ENCODE measurements around the gene KLHL7. TPM values are rescaled to one million over a fixed set of nuclear protein-coding genes. Genes with fewer than 3 reads are reported as not detected.

Gene KLHL7
- total RNA-seq, 1 experiment from 2014 or later: 46.3 TPM

DNA sequence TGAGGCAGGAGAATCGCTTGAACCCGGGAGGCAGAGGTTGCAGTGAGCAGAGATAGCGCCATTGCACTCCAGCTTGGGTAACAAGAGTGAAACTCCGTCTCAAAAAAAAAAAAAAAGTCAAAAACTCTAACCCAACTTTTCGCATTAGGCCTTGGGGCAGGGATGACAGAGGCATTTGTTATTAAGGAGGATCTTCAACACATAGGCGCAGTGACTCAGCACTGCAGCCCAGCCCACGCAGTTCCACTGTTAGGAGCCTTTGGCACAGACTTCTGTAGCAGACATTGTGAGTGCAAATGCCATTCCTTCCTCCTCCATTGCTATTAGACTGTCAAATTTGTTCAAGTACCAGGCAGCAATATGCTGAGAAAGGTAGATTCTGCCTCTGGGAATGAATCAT is 43.1 kb upstream of the KLHL7 start:
- Histone ChIP-seq H3K9me3 (ENCODE audit: insufficient read depth, low read depth) (no peaks in the 10 kb centered on the region), H3K4me3 (no peak overlapping the region), H2AFZ (no peak overlapping the region), H3K79me2 (ENCODE audit: low read depth) (no peaks in the 10 kb centered on the region), H3K27me3 (ENCODE audit: insufficient read depth, low read depth) (no peaks in the 10 kb centered on the region), H3K36me3 (ENCODE audit: low read depth) (no peaks in the 10 kb centered on the region), H3K4me1 (replicated peaks; ENCODE audit: insufficient read depth) (no peaks in the 10 kb centered on the region), H3K4me2 (no peak overlapping the region), H3K27ac (no peak overlapping the region), H4K20me1 (ENCODE audit: insufficient read depth) (no peaks in the 10 kb centered on the region), H3K9me2 (ENCODE audit: insufficient read depth) (no peaks in the 10 kb centered on the region), H3F3A (ENCODE audit: insufficient read depth, low read depth) (no peaks in the 10 kb centered on the region)
- ChIA-PET POLR2A (ENCODE audit: unreplicated experiment) (no interaction called here), CTCF (interaction anchor here (0.7 kb wide), 1 partner anchor 33 kb away, joined by 3 read pairs; no protein-coding TSS in a partner anchor)
- no TSS peak for BruUV-seq (replicated peaks)
- TF ChIP-seq, protein P1, sequence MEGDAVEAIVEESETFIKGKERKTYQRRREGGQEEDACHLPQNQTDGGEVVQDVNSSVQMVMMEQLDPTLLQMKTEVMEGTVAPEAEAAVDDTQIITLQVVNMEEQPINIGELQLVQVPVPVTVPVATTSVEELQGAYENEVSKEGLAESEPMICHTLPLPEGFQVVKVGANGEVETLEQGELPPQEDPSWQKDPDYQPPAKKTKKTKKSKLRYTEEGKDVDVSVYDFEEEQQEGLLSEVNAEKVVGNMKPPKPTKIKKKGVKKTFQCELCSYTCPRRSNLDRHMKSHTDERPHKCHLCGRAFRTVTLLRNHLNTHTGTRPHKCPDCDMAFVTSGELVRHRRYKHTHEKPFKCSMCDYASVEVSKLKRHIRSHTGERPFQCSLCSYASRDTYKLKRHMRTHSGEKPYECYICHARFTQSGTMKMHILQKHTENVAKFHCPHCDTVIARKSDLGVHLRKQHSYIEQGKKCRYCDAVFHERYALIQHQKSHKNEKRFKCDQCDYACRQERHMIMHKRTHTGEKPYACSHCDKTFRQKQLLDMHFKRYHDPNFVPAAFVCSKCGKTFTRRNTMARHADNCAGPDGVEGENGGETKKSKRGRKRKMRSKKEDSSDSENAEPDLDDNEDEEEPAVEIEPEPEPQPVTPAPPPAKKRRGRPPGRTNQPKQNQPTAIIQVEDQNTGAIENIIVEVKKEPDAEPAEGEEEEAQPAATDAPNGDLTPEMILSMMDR (conservative IDR thresholded peaks at IDR 0.05): no peak
- TF ChIP-seq EZH2 (IDR thresholded peaks at IDR 0.05; ENCODE audit: low read depth): no peak
- no peak for DNase-seq
- intact Hi-C loops (cut with micrococcal nuclease; ENCODE audit: unreplicated experiment): no loop called here

- intact Hi-C loops (cut with micrococcal nuclease; ENCODE audit: unreplicated experiment): loop anchor here (5.0 kb wide), 1 partner anchor 964 kb away; no protein-coding TSS in a partner anchor
- peak in 1 of 2 experiments; percentile 51 for DNase-seq
- ChIA-PET POLR2A (ENCODE audit: unreplicated experiment) (no interaction called here), CTCF (no interaction called here)
- H3K4me3 ChIP-seq: no peak overlapping the region
- no peaks in the 10 kb centered on the region for H3K79me2 ChIP-seq (ENCODE audit: low read depth)
- H4K20me1 ChIP-seq (ENCODE audit: insufficient read depth): no peaks in the 10 kb centered on the region
- H3K36me3 ChIP-seq (ENCODE audit: low read depth): no peaks in the 10 kb centered on the region
- H3K4me2 ChIP-seq: no peak overlapping the region
- no peaks in the 10 kb centered on the region for H3K4me1 ChIP-seq (replicated peaks; ENCODE audit: insufficient read depth)
- no peak overlapping the region for H2AFZ ChIP-seq
- no peaks in the 10 kb centered on the region for H3K9me3 ChIP-seq (ENCODE audit: insufficient read depth, low read depth)
- H3K27me3 ChIP-seq (ENCODE audit: insufficient read depth, low read depth): no peaks in the 10 kb centered on the region
- H3K9me2 ChIP-seq (ENCODE audit: insufficient read depth): no peaks in the 10 kb centered on the region
- no peaks in the 10 kb centered on the region for H3F3A ChIP-seq (ENCODE audit: insufficient read depth, low read depth)
- no peak overlapping the region for H3K27ac ChIP-seq
- no peak for TF ChIP-seq EZH2 (IDR thresholded peaks at IDR 0.05; ENCODE audit: low read depth)
- TF ChIP-seq, protein P1 (conservative IDR thresholded peaks at IDR 0.05): no peak
- no TSS peak for BruUV-seq (replicated peaks)
These were observed 39.6 kb upstream of the KLHL7 start for GRCh38 chr7:23065974-23066373.

DNA sequence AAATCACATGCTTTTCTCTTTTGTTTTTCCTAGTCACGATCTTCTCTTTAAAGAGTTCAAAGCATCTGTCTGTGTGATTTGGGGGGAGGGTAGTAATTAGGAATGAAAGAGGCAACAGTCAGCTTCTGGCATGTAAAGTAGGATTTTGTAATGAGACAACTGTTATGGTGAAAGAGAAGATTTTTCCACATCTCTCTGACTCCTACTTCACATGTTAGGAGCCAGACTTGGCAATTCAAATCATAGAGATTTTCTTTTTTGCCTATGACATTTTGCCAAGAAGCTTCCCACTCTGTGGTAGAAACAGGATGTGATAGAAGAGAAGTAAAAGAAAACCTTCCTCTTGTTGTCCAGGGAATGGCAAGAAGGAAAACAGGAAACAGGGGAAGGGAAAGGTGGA is 38.3 kb upstream of the KLHL7 start:
- Histone ChIP-seq H3K36me3 (ENCODE audit: low read depth) (no peaks in the 10 kb centered on the region), H3K79me2 (ENCODE audit: low read depth) (no peaks in the 10 kb centered on the region), H3K27ac (no peak overlapping the region), H3K4me3 (no peak overlapping the region), H3K9me3 (ENCODE audit: insufficient read depth, low read depth) (no peaks in the 10 kb centered on the region), H3K4me2 (no peak overlapping the region), H2AFZ (no peak overlapping the region), H3K27me3 (ENCODE audit: insufficient read depth, low read depth) (no peaks in the 10 kb centered on the region), H3K4me1 (replicated peaks; ENCODE audit: insufficient read depth) (no peaks in the 10 kb centered on the region), H3K9me2 (ENCODE audit: insufficient read depth) (no peaks in the 10 kb centered on the region), H4K20me1 (ENCODE audit: insufficient read depth) (no peaks in the 10 kb centered on the region), H3F3A (ENCODE audit: insufficient read depth, low read depth) (no peaks in the 10 kb centered on the region)
- BruUV-seq (replicated peaks): no TSS peak
- ChIA-PET POLR2A (ENCODE audit: unreplicated experiment) (no interaction called here), CTCF (no interaction called here)
- intact Hi-C loops (cut with micrococcal nuclease; ENCODE audit: unreplicated experiment): loop anchor here (5.0 kb wide), 1 partner anchor 965 kb away; no protein-coding TSS in a partner anchor
- DNase-seq: no peak
- TF ChIP-seq, protein P1 (conservative IDR thresholded peaks at IDR 0.05): no peak
- no peak for TF ChIP-seq EZH2 (IDR thresholded peaks at IDR 0.05; ENCODE audit: low read depth)
